Umbilical cord (tissue), 2 donors: ENCODE data around the gene SELENOH. TPM values are rescaled to one million over a fixed set of nuclear protein-coding genes. Genes with fewer than 3 reads are reported as not detected.
"Not testable (repeated sequence)": the region's sequence is repeated elsewhere in the genome, so short reads cannot be mapped to it uniquely, and the experiment has no call there.

ENCODE experiments used
- DNase-seq: peaks from one replicate; pipeline ENCODE4 v3.0.0-alpha.2; 2015; ENCODE audit warnings: low spot score
- total RNA-seq: library from RNA; depleted of rRNA; stranded (reverse); fragments of >200 nt; gene quantifications from one replicate; pipeline ENCODE4 v1.2.3, GENCODE V29; 2014; ENCODE audit warnings: low replicate concordance; ENCODE audit not compliant: insufficient read depth

Gene SELENOH
- 78.7 TPM for total RNA-seq

- peak; percentile 99 for DNase-seq
Measured at GRCh38 chr11:57741132-57742086, at the start of gene SELENOH. Gene SELENOH, plus strand, starts transcription at chr11:57741491. Its CDS starts 105 bp downstream, at chr11:57741596.

- DNase-seq: no peak
Measured at GRCh38 chr11:57698843-57699365, 42.4 kb upstream of the SELENOH start.

- no peak for DNase-seq
Measured at GRCh38 chr11:57699813-57700212, 41.5 kb upstream of the SELENOH start.

GRCh38 chr11:57700425-57700824 is 40.9 kb upstream of the SELENOH start:
- DNase-seq: no peak

GRCh38 chr11:57703341-57703740 is 38.0 kb upstream of the SELENOH start:
- no peak for DNase-seq

- DNase-seq: no peak
Measured at GRCh38 chr11:57704932-57705331, 36.4 kb upstream of the SELENOH start.

GRCh38 chr11:57705432-57705831 is 35.9 kb upstream of the SELENOH start:
- DNase-seq: not testable (repeated sequence)

- DNase-seq: no peak
Measured at GRCh38 chr11:57709802-57710367, 31.4 kb upstream of the SELENOH start.

GRCh38 chr11:57711414-57712255 is 29.7 kb upstream of the SELENOH start, which contains the start of gene MED19:
Gene MED19, minus strand, starts transcription at chr11:57712215. Its CDS starts 36 bp downstream, at chr11:57712179.
- peak; percentile 84 for DNase-seq

- peak; percentile 99 for DNase-seq
Measured at GRCh38 chr11:57712256-57713150, 28.8 kb upstream of the SELENOH start, which contains the start of gene TMX2. Gene TMX2, plus strand, starts transcription at chr11:57712593. Its CDS starts 26 bp downstream, at chr11:57712619.

GRCh38 chr11:57713835-57714234 is 27.5 kb upstream of the SELENOH start:
- no peak for DNase-seq

GRCh38 chr11:57716726-57717125 is 24.6 kb upstream of the SELENOH start:
- not testable (repeated sequence) for DNase-seq

- no peak for DNase-seq
Measured at GRCh38 chr11:57727185-57727584, 14.1 kb upstream of the SELENOH start.

GRCh38 chr11:57728829-57729228 is 12.5 kb upstream of the SELENOH start:
- DNase-seq: no peak

GRCh38 chr11:57729479-57729878 is 11.8 kb upstream of the SELENOH start:
- no peak for DNase-seq

- no peak for DNase-seq
Measured at GRCh38 chr11:57732661-57733060, 8.6 kb upstream of the SELENOH start.

- DNase-seq: no peak
Measured at GRCh38 chr11:57735619-57736298, 5.5 kb upstream of the SELENOH start.

- DNase-seq: no peak
Measured at GRCh38 chr11:57742087-57742452, 779 bp downstream of the SELENOH start.

GRCh38 chr11:57744357-57744756 is 3.1 kb downstream of the SELENOH start:
- no peak for DNase-seq

- no peak for DNase-seq
Measured at GRCh38 chr11:57745206-57745605, 3.9 kb downstream of the SELENOH start.
